ENCODE results near the gene BCL11B. TPM values are rescaled to one million over a fixed set of nuclear protein-coding genes. Genes with fewer than 3 reads are reported as not detected.

BCL11B gene
- total RNA-seq, 4 donors from 2014 or later: 7.7 to 10.2 (median 10.0) TPM

GRCh38 chr14:99181804-99182520 lies 90.0 kb downstream of the BCL11B start:
- TF ChIP-seq POLR2A (IDR thresholded peaks at IDR 0.05): no peak
- TF ChIP-seq, protein P1, sequence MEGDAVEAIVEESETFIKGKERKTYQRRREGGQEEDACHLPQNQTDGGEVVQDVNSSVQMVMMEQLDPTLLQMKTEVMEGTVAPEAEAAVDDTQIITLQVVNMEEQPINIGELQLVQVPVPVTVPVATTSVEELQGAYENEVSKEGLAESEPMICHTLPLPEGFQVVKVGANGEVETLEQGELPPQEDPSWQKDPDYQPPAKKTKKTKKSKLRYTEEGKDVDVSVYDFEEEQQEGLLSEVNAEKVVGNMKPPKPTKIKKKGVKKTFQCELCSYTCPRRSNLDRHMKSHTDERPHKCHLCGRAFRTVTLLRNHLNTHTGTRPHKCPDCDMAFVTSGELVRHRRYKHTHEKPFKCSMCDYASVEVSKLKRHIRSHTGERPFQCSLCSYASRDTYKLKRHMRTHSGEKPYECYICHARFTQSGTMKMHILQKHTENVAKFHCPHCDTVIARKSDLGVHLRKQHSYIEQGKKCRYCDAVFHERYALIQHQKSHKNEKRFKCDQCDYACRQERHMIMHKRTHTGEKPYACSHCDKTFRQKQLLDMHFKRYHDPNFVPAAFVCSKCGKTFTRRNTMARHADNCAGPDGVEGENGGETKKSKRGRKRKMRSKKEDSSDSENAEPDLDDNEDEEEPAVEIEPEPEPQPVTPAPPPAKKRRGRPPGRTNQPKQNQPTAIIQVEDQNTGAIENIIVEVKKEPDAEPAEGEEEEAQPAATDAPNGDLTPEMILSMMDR (IDR thresholded peaks at IDR 0.05): no peak
- no peaks in the 10 kb centered on the region for H3K9me3 ChIP-seq
- no peak for DNase-seq
- no peaks in the 10 kb centered on the region for H3K36me3 ChIP-seq
- no peaks in the 10 kb centered on the region for H3K27me3 ChIP-seq
- no peak overlapping the region for H3K27ac ChIP-seq
- peaks cover 0 to 16% (median 0%) of the 10 kb centered on the region in 4 donors for H3K4me1 ChIP-seq
- H3K4me3 ChIP-seq: no peak overlapping the region

DNA sequence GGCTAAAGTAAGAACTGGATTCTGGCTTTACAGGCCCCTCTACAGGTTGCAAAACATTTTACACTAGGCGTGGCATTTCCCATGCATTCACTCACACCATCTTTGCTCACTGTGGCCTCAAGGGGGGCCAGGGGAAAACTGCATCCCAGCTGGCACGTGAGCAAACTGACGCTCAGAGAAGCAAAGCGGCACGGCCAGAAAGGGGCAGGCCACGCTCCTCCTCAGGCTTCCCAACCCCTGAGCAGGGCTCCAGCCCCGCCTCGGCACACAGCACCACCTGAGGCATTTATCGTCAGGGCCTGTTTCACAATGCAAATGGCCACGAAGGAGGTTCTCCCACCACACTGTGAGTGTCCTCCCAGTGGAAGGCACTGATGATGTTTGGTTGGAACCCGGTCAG lies 90.8 kb downstream of the BCL11B start:
- Histone ChIP-seq H3K4me1 (peaks cover 0 to 14% (median 0%) of the 10 kb centered on the region in 4 donors), H3K27me3 (no peaks in the 10 kb centered on the region), H3K36me3 (no peaks in the 10 kb centered on the region), H3K9me3 (no peaks in the 10 kb centered on the region), H3K4me3 (no peak overlapping the region), H3K27ac (no peak overlapping the region)
- DNase-seq: no peak
- TF ChIP-seq, protein P1 (IDR thresholded peaks at IDR 0.05): no peak
- TF ChIP-seq POLR2A (IDR thresholded peaks at IDR 0.05): no peak

DNA sequence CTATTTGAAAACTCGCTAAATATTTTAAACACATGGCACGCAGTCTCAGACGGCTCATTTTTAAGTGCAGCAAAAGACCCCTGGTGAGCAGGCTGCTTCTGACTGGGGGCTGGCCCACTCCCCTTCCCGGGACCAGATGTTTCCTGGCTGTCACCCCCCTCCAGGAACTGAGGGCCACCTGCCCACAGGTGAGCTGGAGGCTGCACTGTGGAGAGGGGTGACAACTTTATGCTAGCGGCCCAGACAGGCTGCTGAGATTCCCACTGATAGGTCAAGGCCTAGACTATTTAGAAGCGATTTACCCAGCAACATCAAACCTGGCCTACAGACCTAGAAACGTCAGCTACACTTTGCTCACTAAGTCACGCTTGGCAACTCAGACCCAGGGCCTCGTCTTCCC lies 92.1 kb downstream of the BCL11B start:
- Histone ChIP-seq H3K4me1 (peaks cover 0 to 14% (median 0%) of the 10 kb centered on the region in 4 donors), H3K9me3 (no peaks in the 10 kb centered on the region), H3K27ac (no peak overlapping the region), H3K4me3 (no peak overlapping the region), H3K36me3 (peaks cover 0 to 13% (median 0%) of the 10 kb centered on the region in 3 donors), H3K27me3 (no peaks in the 10 kb centered on the region)
- no peak for TF ChIP-seq POLR2A (IDR thresholded peaks at IDR 0.05)
- TF ChIP-seq, protein P1 (IDR thresholded peaks at IDR 0.05): no peak
- DNase-seq: no peak

- Histone ChIP-seq H3K36me3 (peaks cover 0 to 14% (median 0%) of the 10 kb centered on the region in 3 donors), H3K27ac (no peak overlapping the region), H3K4me1 (peaks cover 0 to 14% (median 0%) of the 10 kb centered on the region in 4 donors), H3K4me3 (no peak overlapping the region), H3K9me3 (no peaks in the 10 kb centered on the region), H3K27me3 (no peaks in the 10 kb centered on the region)
- DNase-seq: peak in 1 of 3 donors; percentile 17
- TF ChIP-seq POLR2A (IDR thresholded peaks at IDR 0.05): no peak
- TF ChIP-seq, protein P1 (IDR thresholded peaks at IDR 0.05): no peak
Measured at GRCh38 chr14:99179506-99179905, 92.5 kb downstream of the BCL11B start.

DNA sequence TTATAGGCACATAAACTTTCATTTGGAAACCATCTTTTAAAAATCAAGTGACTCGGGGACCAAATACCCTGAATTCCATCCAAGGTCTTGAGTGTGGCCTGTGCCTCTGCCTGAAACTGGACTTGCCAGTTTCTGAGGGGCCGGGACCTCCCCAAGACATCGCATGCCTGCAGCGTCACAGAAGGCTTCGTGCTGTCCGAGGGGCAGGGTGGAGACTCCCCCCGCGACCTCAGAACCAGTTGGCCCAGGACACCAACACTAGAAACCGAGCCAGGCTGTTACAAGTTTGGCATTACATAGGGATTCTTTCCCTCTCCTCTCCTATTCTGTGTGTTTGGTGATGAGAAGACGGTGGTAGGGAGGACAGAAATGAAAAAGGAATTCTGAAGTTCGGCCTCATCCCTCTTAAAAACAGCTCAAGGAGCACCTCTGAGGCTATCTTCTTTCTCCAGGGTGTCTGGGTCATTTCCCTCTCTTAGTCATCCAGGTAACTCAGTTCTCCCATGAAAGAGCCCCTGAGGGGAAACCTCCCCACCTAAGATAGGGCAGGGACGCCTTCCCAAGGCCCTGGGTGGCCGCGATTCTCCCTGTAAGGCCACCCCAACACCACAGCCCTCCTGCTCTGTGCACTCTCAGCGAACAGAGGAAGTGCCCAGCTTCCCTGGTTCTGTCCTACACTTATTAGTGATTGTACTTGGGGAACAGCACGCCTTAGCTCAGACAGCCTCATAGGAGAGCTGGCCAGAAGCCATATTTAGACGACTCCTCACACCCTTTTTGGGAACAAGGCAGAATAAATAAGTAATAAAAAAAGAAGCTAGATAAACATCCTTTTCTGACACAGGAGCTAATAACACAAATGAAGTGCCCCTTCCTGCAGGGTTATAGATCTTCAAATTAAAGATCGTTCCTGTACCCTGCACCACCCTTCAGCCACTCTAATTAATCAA lies 93.8 kb downstream of the BCL11B start:
- peak in 1 of 3 donors; percentile 49 for DNase-seq
- Histone ChIP-seq H3K27ac (no peak overlapping the region), H3K9me3 (no peaks in the 10 kb centered on the region), H3K4me1 (peaks cover 0 to 14% (median 0%) of the 10 kb centered on the region in 4 donors), H3K27me3 (no peaks in the 10 kb centered on the region), H3K4me3 (no peak overlapping the region), H3K36me3 (peaks cover 0 to 14% (median 0%) of the 10 kb centered on the region in 3 donors)
- TF ChIP-seq, protein P1 (IDR thresholded peaks at IDR 0.05): no peak
- no peak for TF ChIP-seq POLR2A (IDR thresholded peaks at IDR 0.05)

Measured in Peyer's patch (tissue), 4 donors.